Measurements from ENCODE around the gene CLDN6. TPM values are rescaled to one million over a fixed set of nuclear protein-coding genes. Genes with fewer than 3 reads are reported as not detected.

CLDN6 gene
- total and polyA plus RNA-seq, 2 of the 13 experiments (the other 11 are each of a cell fraction or from before 2014, with no cell fraction given): 5.9 to 7.6 TPM

DNA sequence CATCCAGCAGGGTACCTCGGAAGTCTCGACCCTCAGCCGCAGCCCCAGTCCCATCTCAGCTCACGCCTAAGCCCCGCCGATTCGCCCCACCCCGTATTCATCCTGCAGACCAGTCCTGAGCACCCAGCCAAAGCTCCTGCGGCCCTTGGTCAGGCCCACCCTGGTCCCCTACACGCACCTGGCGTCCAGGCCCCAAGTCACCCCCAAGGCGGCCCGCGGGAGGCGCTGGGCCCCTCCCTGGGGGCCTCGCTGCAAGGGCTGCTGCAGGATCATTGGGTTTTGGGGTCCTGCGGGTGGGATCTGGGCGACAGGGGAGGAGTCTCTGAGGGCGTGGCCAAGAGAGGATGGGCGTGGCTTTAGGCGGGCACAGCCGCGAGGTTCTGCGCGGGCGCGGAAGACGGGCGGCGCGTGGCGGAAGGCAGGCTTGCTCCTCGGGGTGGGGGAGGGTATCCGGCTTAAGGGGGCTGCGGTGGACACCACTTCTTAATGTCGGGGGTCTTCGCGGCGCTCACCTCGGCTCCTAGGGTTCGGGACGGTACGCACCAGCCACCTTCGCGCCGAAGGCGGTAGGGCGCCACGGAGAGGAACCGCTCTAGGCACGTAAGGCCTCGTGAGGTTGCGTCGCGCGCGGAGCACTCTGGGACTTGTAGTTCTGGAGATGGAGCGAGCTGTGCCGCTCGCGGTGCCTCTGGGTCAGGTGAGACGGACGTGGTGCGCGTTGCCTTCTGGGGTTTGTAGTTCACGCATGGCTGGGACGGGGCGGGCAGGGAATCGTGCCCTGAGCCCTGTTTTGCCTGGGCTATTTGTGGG, 5.9 kb upstream of the CLDN6 start, which contains the start of the genes HCFC1R1 and THOC6 (continued):
- TF ChIP-seq BORCS8-MEF2B (CRISPR knock-in tag; IDR thresholded peaks at IDR 0.05): peak; percentile 94
- TF ChIP-seq ZNF883 (CRISPR knock-in tag; IDR thresholded peaks at IDR 0.05; ENCODE audit: not compliant biosample characterization): peak; percentile 90
- no peak for TF ChIP-seq ZFP62 (CRISPR knock-in tag; IDR thresholded peaks at IDR 0.05)
- peak; percentile 76; the same call in 1 of the 2 replicates for TF ChIP-seq RXRA (CRISPR knock-in tag; IDR thresholded peaks at IDR 0.05)
- TF ChIP-seq ZNF83 (CRISPR knock-in tag; IDR thresholded peaks at IDR 0.05; ENCODE audit: borderline replicate concordance): 0 out of 2 replicates have a peak, but pooled peaks have one; percentile 51
- TF ChIP-seq, protein P1, sequence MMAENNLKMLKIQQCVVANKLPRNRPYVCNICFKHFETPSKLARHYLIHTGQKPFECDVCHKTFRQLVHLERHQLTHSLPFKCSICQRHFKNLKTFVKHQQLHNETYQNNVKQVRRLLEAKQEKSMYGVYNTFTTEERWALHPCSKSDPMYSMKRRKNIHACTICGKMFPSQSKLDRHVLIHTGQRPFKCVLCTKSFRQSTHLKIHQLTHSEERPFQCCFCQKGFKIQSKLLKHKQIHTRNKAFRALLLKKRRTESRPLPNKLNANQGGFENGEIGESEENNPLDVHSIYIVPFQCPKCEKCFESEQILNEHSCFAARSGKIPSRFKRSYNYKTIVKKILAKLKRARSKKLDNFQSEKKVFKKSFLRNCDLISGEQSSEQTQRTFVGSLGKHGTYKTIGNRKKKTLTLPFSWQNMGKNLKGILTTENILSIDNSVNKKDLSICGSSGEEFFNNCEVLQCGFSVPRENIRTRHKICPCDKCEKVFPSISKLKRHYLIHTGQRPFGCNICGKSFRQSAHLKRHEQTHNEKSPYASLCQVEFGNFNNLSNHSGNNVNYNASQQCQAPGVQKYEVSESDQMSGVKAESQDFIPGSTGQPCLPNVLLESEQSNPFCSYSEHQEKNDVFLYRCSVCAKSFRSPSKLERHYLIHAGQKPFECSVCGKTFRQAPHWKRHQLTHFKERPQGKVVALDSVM (CRISPR knock-in tag; IDR thresholded peaks at IDR 0.05): 0 out of 2 replicates have a peak, but pooled peaks have one; percentile 43
- no peak for TF ChIP-seq ZNF660 (CRISPR knock-in tag; IDR thresholded peaks at IDR 0.05; ENCODE audit: borderline replicate concordance, low read depth)
- TF ChIP-seq MIXL1 (CRISPR knock-in tag; IDR thresholded peaks at IDR 0.05): peak; percentile 14; the same call in 1 of the 2 replicates
- no peak for TF ChIP-seq CC2D1A (CRISPR knock-in tag; IDR thresholded peaks at IDR 0.05)
- no peak for TF ChIP-seq ZNF749 (CRISPR knock-in tag; IDR thresholded peaks at IDR 0.05; ENCODE audit: borderline replicate concordance)
- no peak; the same call in none of the 2 replicates for TF ChIP-seq ZNF503 (CRISPR knock-in tag; IDR thresholded peaks at IDR 0.05)
- TF ChIP-seq GATAD1 (CRISPR knock-in tag; IDR thresholded peaks at IDR 0.05): peak; percentile 87
- no peak for TF ChIP-seq IRF1 (CRISPR knock-in tag; IDR thresholded peaks at IDR 0.05; ENCODE audit: low read depth)
- TF ChIP-seq ZNF512 (CRISPR knock-in tag; IDR thresholded peaks at IDR 0.05): no peak
- TF ChIP-seq ZNF562 (CRISPR knock-in tag; IDR thresholded peaks at IDR 0.05; ENCODE audit: borderline replicate concordance): no peak; the same call in 1 of the 2 replicates
- TF ChIP-seq SRSF4 (IDR thresholded peaks at IDR 0.05; ENCODE audit: low read depth, low read length, poor library complexity, severe bottlenecking): peak; percentile 69
- no peak for TF ChIP-seq ZNF20 (CRISPR knock-in tag; IDR thresholded peaks at IDR 0.05)
- TF ChIP-seq, protein P2, sequence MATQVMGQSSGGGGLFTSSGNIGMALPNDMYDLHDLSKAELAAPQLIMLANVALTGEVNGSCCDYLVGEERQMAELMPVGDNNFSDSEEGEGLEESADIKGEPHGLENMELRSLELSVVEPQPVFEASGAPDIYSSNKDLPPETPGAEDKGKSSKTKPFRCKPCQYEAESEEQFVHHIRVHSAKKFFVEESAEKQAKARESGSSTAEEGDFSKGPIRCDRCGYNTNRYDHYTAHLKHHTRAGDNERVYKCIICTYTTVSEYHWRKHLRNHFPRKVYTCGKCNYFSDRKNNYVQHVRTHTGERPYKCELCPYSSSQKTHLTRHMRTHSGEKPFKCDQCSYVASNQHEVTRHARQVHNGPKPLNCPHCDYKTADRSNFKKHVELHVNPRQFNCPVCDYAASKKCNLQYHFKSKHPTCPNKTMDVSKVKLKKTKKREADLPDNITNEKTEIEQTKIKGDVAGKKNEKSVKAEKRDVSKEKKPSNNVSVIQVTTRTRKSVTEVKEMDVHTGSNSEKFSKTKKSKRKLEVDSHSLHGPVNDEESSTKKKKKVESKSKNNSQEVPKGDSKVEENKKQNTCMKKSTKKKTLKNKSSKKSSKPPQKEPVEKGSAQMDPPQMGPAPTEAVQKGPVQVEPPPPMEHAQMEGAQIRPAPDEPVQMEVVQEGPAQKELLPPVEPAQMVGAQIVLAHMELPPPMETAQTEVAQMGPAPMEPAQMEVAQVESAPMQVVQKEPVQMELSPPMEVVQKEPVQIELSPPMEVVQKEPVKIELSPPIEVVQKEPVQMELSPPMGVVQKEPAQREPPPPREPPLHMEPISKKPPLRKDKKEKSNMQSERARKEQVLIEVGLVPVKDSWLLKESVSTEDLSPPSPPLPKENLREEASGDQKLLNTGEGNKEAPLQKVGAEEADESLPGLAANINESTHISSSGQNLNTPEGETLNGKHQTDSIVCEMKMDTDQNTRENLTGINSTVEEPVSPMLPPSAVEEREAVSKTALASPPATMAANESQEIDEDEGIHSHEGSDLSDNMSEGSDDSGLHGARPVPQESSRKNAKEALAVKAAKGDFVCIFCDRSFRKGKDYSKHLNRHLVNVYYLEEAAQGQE (IDR thresholded peaks at IDR 0.05; ENCODE audit: borderline replicate concordance in 1 of 2, low read depth in 1 of 2, low read length in 2 of 2): peak in 1 of 2 experiments; percentile 25; a peak in 1 of 4 replicates
